Calu3 (cell line): ENCODE measurements around the gene ERICH2. TPM values are rescaled to one million over a fixed set of nuclear protein-coding genes. Genes with fewer than 3 reads are reported as not detected.

Experiments used
- BruUV-seq: library from RNA; stranded (reverse); fragments of 400-500 nt; replicated peaks from 2 replicates; lab custom pipeline; 2021; lab: Mats Ljungman, UMichigan
- CTCF ChIA-PET: fragments of 300-600 bp; sonication (Branson Sonifier 250); formaldehyde crosslinking; loops from one replicate; lab custom pipeline; 2022; ENCODE audit warnings: antibody characterized with exemption; lab: Charles Lee
- DNase-seq: peaks from one replicate; pipeline ENCODE4 v3.0.0; 2022
- H3K27ac Mint-ChIP-seq: one replicate; pipeline ENCODE4 v1.8.0; 2022; ENCODE audit warnings: mixed read lengths; ENCODE audit not compliant: unreplicated experiment
- H3K27me3 Mint-ChIP-seq: one replicate; pipeline ENCODE4 v1.8.0; 2022; ENCODE audit warnings: mixed read lengths; ENCODE audit not compliant: unreplicated experiment
- H3K36me3 Mint-ChIP-seq: one replicate; pipeline ENCODE4 v1.8.0; 2022; ENCODE audit warnings: mild to moderate bottlenecking, moderate library complexity, mixed read lengths; ENCODE audit not compliant: insufficient read depth, unreplicated experiment
- H3K4me1 Mint-ChIP-seq: one replicate; pipeline ENCODE4 v1.8.0; 2022; ENCODE audit warnings: mild to moderate bottlenecking, low read depth, mixed read lengths; ENCODE audit not compliant: unreplicated experiment
- H3K4me3 Mint-ChIP-seq: one replicate; pipeline ENCODE4 v1.8.0; 2022; ENCODE audit warnings: mild to moderate bottlenecking, low read depth, moderate library complexity, mixed read lengths; ENCODE audit not compliant: unreplicated experiment
- H3K9me3 Mint-ChIP-seq: one replicate; pipeline ENCODE4 v1.8.0; 2022; ENCODE audit warnings: low read depth, mixed read lengths; ENCODE audit not compliant: unreplicated experiment
- intact Hi-C: fragments of 100-400 bp; cut with micrococcal nuclease; formaldehyde crosslinking; loops from one replicate; pipeline ENCODE4 v1.10.0; 2022; ENCODE audit not compliant: unreplicated experiment
- total RNA-seq: library from RNA; stranded (reverse); gene quantifications from 2 replicates; pipeline ENCODE4 v1.2.3, GENCODE V29; 2022
- TF ChIP-seq, protein P1 (sequence below): fragments of 200-600 bp; IDR thresholded peaks from one replicate; pipeline ENCODE4 v1.8.0; 2022; ENCODE audit warnings: antibody characterized with exemption; ENCODE audit not compliant: unreplicated experiment

Gene ERICH2
- total RNA-seq, 1 experiment from 2014 or later, result 2.4 TPM

DNA sequence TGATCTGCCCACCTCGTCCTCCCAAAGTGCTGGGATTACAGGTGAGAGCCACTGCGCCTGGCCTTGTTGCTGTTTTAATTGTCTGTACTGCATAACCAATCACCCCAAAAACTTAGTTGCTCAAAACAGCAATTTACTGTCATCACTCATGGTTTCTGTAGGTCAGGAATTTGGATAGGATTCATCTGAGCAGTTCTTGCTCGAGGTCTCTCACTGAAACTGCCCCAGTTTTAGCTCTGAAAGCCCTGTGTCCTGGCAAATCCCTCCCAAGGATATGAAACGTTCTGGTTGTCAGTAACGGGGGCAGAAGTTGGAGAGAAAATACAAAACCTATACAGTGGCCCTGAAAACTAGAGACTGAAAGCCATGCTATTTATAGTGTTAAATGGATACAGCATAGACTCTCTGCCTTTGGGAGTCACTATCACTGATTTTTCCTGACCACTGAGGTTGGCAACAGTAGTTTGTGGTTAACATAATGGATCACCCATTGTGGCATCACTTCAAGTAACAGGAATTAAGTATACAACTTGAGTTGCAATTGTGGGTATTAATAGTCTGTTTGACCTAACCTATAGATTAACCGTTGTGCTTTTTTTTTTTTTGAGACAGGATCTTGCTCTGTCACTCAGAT is 27.2 kb upstream of the ERICH2 start:
- intact Hi-C loops, result no loop called here

DNA sequence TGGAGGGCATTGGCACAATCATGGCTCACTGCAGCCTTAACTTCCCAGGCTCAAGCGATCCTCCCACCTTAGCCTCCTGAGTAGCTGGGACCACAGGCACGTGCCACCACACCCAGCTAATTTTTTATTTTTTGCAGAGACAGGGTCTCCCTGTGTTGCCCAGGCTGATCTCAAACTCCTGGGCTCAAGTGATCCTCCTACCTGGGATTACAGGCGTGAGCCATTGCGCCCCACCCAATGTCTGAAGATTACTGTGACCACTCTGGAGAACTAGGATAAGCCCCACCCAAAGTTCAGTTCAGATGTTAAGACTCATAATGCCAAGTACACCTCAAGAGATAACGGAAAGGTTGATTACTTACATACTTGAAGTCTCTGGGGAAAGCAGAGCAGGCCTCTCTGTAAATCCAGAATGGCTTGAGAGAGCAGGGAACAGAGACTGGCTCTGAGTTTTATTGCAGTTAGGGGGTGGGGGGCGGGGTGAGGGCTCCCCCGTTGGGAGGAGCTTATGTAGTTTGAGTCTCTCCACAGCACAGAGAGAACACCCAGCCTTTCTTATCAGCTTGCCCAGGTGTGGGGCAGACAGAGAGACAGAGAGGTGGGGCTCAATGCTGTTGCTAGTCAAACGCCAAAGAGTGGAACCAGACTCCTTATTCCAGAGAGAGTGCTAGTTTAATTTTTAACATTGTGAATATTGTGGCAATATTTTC is 26.5 kb upstream of the ERICH2 start:
- Mint-ChIP-seq H3K27me3 (no peaks in the 10 kb centered on the region), H3K4me1 (peaks cover 26% of the 10 kb centered on the region), H3K4me3 (no peak overlapping the region), H3K27ac (no peak overlapping the region), H3K9me3 (no peaks in the 10 kb centered on the region), H3K36me3 (no peaks in the 10 kb centered on the region)
- DNase-seq, result no peak
- no TSS peak for BruUV-seq
- CTCF ChIA-PET, result interaction anchor here (0.6 kb wide), 1 partner anchor 257 kb away, joined by 4 read pairs; no protein-coding TSS in a partner anchor
- intact Hi-C loops, result loop anchor here (2.0 kb wide), 1 partner anchor 27 kb away; the partner anchor contains the start of gene ERICH2
- TF ChIP-seq, protein P1, sequence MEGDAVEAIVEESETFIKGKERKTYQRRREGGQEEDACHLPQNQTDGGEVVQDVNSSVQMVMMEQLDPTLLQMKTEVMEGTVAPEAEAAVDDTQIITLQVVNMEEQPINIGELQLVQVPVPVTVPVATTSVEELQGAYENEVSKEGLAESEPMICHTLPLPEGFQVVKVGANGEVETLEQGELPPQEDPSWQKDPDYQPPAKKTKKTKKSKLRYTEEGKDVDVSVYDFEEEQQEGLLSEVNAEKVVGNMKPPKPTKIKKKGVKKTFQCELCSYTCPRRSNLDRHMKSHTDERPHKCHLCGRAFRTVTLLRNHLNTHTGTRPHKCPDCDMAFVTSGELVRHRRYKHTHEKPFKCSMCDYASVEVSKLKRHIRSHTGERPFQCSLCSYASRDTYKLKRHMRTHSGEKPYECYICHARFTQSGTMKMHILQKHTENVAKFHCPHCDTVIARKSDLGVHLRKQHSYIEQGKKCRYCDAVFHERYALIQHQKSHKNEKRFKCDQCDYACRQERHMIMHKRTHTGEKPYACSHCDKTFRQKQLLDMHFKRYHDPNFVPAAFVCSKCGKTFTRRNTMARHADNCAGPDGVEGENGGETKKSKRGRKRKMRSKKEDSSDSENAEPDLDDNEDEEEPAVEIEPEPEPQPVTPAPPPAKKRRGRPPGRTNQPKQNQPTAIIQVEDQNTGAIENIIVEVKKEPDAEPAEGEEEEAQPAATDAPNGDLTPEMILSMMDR, result no peak

More for the DNA sequence above, 27.2 kb upstream of the ERICH2 start:
- no peaks in the 10 kb centered on the region for H3K27me3 Mint-ChIP-seq
- peaks cover 24% of the 10 kb centered on the region for H3K4me1 Mint-ChIP-seq
- DNase-seq, result no peak
- H3K36me3 Mint-ChIP-seq, result no peaks in the 10 kb centered on the region
- no peak overlapping the region for H3K27ac Mint-ChIP-seq
- no TSS peak for BruUV-seq
- TF ChIP-seq, protein P1, result no peak
- H3K9me3 Mint-ChIP-seq, result no peaks in the 10 kb centered on the region
- CTCF ChIA-PET, result interaction anchor here (0.6 kb wide), 1 partner anchor 256 kb away, joined by 4 read pairs; no protein-coding TSS in a partner anchor
- no peak overlapping the region for H3K4me3 Mint-ChIP-seq

GRCh38 chr2:170744248-170745002 is 25.8 kb upstream of the ERICH2 start:
- Mint-ChIP-seq H3K4me3 (no peak overlapping the region), H3K9me3 (no peaks in the 10 kb centered on the region), H3K27me3 (no peaks in the 10 kb centered on the region), H3K36me3 (no peaks in the 10 kb centered on the region), H3K27ac (no peak overlapping the region), H3K4me1 (peaks cover 18% of the 10 kb centered on the region)
- DNase-seq, result no peak
- intact Hi-C loops, result loop anchor here (2.0 kb wide), 1 partner anchor 26 kb away; the partner anchor contains the start of gene ERICH2
- TF ChIP-seq, protein P1, result no peak
- CTCF ChIA-PET, result no interaction called here
- no TSS peak for BruUV-seq

DNA sequence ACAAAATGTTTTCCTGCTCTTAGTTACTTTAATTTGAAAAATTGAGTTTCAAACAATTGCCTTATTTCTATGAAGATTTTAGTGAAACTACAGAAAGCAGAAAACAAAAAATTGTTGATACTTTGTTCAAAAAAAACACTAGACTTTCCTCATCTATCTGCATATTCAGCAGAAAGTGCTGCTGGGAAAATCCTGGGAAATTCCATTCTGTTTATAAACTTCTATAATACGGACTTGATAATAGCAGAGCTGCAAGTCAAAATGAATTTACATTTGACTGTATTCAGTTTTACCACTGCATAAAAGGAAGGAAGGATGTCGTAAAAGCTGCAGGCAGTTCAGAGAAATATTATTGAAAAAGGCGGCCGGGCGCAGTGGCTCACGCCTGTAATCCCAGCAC is 24.9 kb upstream of the ERICH2 start:
- Mint-ChIP-seq H3K4me1 (peaks cover 13% of the 10 kb centered on the region), H3K9me3 (no peaks in the 10 kb centered on the region), H3K27me3 (no peaks in the 10 kb centered on the region), H3K36me3 (no peaks in the 10 kb centered on the region), H3K4me3 (no peak overlapping the region), H3K27ac (no peak overlapping the region)
- CTCF ChIA-PET, result no interaction called here
- no TSS peak for BruUV-seq
- intact Hi-C loops, result loop anchor here (2.0 kb wide), 1 partner anchor 25 kb away; the partner anchor contains the start of gene ERICH2
- TF ChIP-seq, protein P1, result no peak
- DNase-seq, result no peak
